ENCODE data around the gene EGLN3.
"Not testable (repeated sequence)": the region's sequence is repeated elsewhere in the genome, so short reads cannot be mapped to it uniquely, and the experiment has no call there.

EGLN3 gene

DNA sequence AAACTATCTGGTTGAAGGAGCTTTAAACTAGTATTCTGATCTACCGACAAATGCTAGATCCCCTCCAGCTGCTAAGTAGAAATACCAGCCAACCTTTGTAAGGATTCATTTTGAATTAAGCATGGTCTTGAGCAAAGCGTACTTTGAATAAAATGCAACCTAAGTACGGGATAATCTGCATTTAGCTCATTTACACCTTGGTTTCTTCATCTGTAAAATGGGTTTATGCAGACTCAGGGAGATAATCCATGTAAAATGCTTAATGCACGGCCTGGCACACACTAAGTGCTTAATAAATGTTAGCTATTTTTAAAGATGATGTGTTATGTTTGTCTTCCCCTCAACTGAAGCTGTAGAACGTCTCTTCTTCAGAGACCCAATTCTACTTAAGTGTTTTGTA is 15.9 kb downstream of the EGLN3 start:
- DNase-seq (ENCODE audit: low spot score) = no peak

DNA sequence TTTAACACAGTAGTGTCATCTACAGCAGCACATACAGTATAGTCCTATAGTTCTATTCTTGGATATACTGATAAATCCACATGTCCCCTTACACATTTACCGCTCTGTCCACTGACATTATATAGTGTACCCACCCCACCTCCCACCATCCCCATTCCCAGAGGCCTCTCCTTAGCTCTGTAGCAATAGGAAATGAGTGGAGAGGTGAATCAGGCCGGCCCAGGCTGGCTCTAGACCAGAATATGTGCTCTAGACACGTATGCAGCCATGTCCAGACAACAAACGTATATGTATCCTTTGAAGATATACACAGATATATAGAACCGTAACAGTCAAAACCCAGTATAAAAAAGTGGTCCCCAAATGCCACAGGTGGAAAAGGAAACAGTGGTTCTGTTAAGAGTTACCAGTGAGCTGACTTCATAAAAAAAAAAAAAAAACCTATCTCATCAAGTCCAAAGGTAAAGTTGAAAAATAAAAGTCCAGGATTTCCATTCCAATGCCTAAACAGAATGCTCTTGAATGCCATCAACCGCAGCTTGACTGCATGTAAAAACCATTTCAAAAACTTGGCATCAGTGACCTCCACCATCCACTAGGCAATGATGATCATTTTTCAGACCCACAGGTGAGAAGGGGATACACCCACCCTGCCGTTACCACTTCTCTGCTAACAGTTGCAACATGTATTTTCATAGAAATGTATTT is 16.7 kb downstream of the EGLN3 start:
- DNase-seq (ENCODE audit: low spot score) = no peak

DNA sequence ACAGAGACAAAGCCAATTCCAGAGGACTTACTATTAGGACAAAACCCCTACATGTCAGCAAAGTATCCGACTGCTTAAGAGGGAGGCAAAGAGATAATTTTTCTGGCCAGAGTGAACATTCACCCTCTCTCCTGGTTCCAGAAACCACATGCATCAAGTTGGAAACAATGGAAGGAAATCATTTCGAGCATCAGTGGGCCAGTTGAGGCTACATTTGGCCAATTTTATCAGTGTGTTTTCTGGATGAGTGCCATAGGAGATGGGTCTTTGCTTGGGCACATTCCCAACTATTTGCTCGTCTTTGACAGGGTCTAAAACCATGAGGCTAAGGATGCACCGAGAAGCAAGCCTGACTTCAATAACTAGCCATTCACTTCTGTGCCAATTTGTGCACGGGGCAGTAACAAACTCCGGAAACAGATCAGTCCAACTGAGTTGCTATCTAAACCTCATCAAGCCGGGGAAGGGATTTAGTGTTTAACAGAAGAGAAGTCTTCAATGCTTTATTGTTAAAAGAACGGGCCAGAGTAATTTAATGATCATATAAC is 17.4 kb downstream of the EGLN3 start:
- no peak for DNase-seq (ENCODE audit: low spot score)

DNA sequence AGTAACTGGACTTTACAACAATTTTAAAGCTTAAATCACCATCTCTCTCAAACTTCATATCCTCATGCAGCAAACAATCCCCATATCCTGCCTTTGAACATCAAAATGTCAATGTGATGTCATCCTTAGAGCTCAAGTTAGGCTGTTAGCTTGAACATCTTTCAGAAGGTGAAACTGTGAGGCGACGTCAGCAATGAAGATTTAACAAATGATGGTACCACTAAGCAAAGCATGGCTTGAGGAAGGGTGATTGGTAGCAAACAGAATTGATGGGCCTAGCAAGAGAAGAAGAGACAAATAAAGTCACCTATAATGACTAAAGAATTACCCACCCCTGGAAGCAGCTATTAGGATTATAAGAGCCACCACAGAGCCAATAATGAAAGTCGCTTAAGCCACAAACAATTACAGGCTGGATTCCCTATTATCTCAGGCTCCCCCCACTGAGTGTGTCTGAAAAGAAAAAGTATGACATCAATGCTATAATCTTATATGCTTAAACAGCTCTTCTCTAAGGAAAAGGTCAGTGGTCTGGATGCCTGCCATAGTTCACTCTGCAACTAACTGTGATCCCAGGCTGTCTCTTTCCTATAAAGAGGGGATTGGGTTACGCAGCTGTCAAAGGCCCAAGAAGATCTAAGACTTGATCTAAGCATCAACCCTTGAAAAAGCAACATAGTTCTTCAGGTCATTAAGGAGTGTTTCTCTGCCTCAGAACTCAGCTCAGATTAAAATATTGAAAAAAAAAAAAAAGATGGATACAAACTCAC is 18.1 kb downstream of the EGLN3 start:
- no peak for DNase-seq (ENCODE audit: low spot score)

DNA sequence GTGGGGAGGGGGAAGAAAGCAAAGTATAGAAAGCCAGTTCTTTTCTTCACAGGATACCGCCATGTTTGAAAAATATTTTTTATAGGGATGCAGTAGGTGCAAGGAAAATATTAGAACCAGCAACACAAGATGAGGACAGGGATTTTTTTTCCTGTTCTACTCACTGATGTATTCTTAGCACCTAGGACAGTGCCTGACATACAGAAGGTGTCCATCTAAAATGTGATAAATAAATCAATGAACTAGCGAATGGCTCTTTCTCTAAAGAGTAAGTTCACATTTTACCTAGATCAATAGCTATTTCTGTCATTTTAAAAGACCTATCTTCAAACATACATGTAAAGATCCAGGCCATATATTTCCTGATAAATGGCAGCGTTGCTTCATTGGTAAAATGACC is 18.8 kb downstream of the EGLN3 start:
- DNase-seq (ENCODE audit: low spot score) = no peak

DNA sequence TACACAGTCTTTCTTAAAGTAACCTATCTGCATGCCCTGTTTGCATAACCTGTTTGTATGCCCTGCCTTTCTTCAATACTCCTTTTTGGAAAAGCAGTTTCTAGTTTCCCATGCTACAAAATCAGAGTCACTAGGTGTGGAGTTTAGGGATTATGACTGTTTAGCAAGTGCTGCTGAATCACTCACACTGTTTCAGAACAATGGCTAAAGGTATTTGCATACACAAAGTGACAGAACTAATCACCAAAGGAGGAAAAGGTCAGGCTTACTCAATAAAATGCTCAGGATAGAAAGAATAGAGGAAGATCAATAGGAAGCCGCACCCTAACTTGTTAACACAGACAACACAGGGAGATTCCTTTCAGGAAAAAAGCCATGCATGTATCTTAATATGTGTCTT is 19.4 kb downstream of the EGLN3 start:
- no peak for DNase-seq (ENCODE audit: low spot score)

DNA sequence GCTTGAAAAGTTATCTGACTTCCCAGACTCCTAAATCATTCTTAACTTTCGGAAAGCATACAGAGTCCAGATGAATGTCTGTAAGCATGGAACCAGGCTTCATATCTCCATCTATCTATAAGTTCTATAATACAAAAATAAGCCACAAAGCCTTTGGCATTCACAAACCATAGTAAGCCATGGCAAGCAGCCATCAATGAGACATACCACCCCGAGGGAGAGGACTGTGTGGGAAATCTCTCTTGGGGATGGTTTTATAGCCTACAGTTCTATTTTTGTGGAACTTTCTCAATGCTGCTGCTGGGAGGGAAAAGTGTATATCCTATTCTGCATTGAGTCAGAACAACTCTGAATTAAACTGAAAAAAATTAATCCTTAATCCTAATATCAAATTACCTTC is 20.4 kb downstream of the EGLN3 start:
- DNase-seq (ENCODE audit: low spot score) = no peak

DNA sequence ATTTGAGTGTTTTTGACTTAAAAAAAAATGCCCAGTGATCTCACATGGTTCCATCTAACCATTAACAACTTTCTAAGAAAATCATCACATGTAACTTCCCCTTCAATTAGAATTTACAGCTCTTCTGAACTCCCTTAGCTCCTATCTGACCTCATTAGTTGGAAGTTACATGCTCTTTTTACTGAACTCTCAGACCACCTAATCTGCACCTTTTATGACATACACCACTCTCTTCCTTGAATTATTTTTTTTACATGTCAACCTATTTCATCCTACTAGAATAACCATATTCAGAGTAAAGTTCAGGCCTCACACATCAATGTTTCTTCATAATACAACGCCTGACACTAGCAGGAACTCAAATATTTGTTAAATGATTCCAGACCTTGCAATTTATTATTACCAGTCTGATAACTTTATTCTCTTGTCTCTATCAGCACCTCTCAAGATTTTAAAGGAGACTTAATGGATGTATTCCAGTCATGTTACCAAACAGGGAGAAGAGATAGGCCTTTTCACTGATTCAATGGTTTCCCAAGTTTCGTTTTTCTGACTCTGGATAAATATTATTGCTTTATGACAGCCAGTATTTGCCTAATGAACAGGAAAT is 21.0 kb downstream of the EGLN3 start:
- DNase-seq (ENCODE audit: low spot score) = no peak

DNA sequence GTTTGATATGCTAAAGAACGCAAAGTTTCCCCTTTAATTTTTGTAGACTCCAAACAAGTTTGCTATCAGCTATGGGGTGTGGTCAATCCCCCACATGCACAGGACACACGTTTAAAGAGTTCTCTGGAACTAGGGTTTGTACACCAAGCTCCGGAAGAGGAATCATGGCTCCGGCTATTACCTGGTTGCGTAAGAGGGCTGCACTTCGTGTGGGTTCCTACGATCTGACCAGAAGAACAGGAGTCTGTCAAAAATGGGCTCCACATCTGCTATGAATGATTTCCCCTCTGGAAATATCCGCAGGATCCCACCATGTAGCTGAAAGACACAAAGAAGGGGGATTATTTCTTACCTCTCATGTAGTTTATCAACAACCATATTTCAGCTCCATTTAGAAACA is 22.0 kb downstream of the EGLN3 start:
- no peak for DNase-seq (ENCODE audit: low spot score)

DNA sequence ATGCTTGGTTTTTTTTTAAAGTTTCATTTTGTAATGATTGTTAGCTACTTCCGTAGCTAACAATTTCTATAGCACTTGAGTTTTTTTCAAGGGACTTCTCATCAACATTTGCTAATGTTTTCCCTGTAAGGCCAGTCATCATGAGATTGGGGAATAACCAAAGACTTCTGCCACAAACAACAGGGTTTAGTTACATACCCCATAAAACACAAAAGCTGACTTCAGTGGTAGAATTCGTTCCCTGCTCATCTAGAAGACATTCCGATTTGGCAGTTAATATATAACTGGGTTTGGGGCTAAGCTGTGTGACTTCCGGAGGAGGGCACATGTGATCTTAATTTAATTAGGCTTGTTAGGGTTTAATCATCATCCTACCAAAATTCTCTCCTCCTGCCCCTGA is 22.9 kb downstream of the EGLN3 start:
- no peak for DNase-seq (ENCODE audit: low spot score)

DNA sequence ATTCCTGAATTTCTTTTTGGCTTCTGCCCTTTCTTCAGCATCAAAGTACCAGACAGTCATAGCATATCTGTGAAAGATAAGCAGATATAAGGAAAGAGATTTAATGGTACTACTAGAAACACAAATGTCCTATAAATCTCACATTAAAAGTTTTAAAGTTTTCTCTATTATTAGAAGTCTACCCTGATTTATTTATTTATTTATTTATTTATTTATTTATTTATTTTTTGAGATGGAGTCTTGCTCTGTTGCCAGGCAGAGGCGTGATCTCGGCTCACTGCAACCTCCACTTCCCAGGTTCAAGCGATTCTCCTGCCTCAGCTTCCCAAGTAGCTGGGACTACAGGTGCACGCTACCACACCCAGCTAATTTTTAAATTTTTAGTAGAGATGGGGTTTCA is 23.9 kb downstream of the EGLN3 start:
- DNase-seq (ENCODE audit: low spot score) = not testable (repeated sequence)

DNA sequence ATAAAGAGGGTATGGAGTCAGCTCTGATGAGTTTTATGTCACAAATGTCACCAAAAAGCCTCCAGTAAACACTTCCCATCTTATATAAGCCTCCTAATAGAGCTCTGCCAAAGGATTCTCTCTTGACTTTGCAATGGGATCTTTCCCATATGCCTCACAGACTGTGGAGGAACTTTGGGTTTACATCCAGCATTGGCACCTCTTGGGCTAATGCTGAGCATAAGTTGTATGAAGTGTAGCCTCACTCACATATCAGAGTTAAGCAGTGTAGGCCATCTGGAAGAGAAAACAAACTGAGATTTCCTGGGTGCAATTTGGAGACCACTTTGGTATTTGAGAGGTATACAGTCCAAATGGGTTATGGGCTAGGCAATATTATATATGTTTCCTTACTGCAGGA is 24.9 kb downstream of the EGLN3 start:
- DNase-seq (ENCODE audit: low spot score) = no peak

DNA sequence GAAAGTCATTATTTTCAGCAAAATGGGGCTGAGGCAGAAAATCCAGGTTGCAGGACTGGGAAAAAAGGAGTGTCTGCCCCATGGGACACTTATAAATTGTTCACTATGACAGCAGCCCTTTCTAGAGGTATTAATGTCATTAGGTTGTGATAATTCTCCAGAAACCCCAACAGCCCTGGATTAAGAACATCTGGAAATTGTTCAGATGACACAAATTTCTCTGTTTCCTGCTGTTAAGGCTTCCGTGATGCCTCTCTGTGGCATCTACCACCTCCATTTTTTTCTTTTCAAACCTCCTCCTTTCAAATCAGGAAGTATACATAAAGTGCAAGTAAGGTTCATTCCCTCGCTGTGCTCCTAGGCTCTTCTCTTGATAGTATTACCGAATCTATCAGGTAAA is 25.6 kb downstream of the EGLN3 start:
- DNase-seq (ENCODE audit: low spot score) = no peak

DNA sequence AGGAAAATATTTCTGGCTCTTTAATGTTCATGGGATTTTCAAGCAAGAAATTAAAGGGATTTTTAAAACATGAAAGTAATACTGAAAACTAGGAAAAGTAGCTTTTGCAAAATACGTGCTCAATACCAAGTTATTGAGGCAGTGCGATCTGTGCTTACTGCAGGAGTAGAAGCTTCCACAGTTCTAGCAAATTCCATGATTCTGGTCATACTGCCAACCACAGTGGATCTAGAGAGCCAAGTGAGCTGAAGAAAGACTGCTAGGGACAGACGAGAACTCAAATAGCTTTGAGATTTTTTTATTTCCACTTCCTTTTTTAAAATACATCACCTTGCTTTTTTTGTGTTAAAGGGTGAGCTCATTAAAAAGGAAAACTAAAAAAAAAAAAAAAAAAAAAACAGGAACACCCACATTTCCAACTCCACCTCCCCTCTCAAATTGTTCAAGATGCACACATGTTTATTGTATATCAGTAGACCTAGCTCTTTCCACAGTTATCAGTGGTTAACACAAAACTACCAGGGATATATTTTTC is 26.2 kb downstream of the EGLN3 start:
- no peak for DNase-seq (ENCODE audit: low spot score)

DNA sequence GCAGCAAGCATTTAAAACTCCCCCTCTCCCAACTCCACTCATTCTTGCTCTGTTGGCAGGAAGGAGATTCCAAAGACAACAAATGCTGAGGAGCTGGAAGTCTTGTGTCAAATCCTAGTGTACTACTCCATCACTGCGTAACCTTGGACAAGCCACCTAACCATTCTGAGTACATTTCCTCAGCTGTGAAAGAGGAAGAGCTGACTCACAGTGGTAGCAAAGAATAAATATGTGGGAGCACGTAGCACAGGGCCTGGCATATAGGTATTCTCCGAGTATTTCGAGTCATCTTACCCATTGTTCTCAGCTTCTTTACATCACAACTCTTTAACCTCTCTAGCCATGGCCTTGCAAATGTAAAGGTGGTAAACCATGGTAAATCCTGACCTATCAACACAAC is 28.7 kb downstream of the EGLN3 start:
- DNase-seq (ENCODE audit: low spot score) = no peak

DNA sequence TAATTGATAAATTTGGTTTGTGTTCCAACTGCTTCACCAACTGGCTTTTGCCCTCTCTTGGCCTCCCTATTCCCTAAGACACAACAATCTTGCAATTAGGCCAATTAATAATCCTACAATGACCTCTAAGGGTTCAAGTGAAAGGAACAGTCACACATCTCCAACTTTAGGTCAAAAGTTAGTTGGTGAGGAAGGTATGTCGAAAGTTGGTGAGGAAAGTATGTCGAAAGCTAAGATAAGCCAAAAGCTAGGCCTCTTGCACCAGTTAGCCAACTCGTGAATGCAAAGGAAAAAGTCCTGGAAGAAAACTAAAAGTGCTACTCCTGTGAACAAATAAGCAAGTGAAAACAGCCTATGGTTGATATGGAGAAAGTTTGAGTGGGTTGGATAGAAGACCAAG is 32.6 kb downstream of the EGLN3 start:
- DNase-seq (ENCODE audit: low spot score) = no peak

DNA sequence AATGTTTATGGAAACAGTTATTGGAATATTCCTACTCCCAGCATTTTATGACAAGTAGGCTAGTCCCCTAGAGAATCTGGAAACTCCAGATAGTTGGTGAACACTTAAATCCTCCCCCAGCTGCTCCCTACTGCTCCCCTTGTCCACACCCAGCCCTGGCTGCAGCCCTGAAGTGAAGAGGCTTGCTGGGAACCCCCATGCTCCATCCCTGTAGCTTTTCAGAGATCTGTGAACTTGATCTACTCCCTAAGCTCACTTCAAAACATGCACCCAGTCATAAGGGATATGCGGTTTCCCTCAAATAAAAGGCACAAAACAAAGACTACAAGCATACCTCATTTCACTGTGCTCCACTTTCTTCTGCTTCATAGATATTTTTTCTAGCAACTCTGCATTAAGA is 33.2 kb downstream of the EGLN3 start:
- no peak for DNase-seq (ENCODE audit: low spot score)

DNA sequence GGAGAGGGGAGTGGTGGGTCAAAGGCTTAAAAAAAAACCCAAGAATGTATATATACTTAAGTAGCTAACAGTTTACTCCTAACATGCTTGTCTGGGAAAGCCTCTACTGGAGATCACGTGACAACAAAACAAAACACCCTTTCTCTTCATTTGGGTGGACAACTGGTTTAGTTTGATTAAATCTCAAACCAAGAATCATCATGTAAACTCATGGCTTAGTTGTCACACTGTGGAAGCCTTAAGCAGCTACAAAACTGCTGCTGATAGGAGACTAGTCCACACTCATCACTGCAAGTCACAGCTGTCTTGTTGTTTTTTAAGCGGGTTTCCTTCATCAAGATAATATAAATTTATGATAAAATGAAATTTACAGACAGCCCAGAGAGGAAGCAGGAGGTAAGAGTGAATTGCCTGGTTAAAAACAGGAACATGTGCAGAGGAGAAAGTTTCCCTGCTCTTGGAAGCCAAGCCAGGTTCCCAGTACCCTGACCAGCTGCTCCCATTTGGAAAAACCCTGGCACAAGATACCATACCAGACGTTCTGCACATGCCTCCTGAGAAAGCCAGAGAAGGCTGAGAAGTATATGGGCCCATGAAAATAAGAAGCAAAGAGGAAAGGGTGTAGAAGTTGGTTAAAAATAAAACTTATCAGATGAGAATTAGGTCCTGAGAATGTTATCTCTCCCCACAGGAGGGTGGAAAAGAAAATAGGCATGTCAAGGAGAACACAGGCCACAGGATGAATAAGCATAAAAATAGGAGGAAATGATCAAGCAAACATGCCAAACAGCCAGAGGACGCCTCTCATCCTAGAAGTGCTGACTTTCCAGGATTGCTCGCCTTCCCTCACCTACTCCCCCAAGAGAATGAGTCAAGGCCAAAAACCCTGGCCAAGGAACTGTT is 34.0 kb downstream of the EGLN3 start:
- DNase-seq (ENCODE audit: low spot score) = no peak

DNA sequence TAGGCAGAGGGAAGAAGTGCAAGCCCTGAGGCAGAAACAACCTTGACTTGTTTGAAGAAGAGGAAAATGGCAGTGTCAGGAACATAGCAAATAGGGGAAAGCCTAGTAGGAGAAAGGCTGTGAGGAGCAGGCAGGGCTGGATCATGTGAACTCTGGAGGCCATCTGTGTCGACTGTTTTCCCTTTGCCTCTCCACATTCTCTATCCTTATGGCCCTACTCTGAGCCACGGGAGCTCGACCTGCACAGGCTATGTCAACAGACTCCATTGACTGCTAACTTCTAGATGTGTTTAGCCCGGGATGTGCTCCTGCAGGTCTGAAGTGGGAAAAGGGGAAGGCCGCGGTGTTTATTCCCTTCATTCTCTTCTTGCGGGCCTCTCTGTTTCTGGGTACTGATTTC is 35.2 kb downstream of the EGLN3 start:
- DNase-seq (ENCODE audit: low spot score) = no peak

DNA sequence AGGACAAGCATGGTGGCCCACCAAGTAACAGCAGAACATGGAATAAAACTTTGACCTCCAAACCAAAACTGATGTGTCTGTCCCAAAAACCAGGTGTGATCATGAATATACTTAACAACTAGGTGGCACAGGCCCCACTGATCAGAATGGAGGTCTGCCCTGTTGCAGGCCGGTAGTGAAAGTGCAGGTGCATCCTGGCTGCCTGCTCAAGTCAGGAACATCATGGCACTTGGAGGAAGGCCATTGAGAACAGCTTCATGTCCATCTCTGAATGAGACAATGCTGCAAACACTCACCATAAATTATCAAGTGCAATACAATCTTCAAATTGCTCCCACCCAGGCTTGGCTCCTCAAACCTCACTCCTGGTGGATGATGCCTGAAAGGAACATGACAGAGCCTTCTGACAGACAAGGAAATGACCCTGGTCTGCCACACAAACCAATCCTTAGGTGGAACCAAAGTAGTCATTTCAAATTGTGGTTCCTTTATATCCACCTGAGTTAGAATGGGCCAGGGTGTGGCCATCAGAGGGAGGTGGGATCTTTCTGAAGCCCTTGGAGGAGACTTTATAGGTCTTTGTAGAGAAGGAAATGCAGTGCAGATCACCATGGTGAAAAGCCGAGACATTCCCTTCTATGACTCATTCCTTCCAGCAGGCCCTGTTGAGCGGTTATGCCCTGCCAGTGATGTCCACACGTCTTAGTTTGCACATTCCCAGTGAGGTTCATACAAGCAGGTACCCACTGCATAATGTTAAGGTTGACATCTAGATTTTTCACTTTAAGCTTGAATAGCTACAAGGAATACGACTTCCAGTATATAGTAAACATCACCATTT is 36.0 kb downstream of the EGLN3 start:
- no peak for DNase-seq (ENCODE audit: low spot score)

DNA sequence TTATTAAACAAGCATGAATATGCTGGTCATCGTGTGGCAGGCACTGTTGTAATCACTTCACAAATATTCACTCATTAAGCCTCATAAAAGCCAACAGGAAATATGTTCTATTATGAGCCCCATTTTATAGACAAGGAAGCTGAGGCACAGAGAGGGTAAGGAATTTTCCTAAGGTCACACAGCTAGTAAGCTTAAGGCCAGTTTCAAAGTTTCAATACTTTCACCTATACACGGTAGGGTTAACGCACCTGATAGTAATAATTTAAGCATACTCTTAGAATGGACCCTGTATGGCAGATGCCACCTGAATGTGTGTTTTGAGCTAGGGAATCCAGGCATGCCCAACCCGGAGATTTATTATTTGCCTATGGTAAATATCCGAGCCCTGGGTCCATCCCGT is 39.8 kb downstream of the EGLN3 start:
- no peak for DNase-seq (ENCODE audit: low spot score)

Data from SW480 (cell line).